ENCODE measurements around the gene MYMK. TPM values are rescaled to one million over a fixed set of nuclear protein-coding genes. Genes with fewer than 3 reads are reported as not detected.

The MYMK gene
- total RNA-seq, 4 donors from 2014 or later, result not detected

DNA sequence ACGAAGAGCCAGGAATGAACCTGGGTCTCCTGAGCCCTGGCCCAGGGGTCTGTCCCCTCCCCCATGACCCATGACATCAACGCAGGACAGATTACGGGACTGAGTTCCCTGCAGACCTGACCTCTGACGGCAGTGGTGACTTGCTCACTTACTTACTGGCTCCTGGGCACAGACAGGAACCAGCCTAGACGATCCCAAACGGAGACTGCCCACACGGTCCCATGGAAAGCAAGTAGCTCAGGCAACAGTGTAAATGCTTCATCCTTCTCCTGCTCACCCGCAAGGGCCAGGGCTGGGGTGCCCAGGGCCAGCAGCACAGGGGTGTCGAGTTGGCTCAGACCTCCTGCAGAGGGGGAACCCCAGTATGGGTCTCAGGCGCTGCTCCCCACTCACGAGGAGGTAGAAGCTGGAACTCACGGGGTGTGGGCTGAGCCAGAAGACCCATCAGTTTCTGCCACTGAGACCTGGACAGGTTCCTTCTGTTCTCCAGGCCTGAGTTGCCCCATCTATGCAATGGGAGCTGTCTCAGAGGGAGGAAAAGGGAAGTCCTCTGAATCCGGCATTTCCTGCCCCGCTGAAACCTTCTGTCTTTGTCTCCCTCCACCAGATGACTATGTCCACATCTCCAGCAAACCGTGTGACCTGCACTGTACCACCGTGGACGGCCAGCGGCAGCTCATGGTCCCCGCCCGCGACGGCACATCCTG, 15.4 kb upstream of the MYMK start:
- TF ChIP-seq POLR2A (IDR thresholded peaks at IDR 0.05), result no peak
- TF ChIP-seq, protein P1, sequence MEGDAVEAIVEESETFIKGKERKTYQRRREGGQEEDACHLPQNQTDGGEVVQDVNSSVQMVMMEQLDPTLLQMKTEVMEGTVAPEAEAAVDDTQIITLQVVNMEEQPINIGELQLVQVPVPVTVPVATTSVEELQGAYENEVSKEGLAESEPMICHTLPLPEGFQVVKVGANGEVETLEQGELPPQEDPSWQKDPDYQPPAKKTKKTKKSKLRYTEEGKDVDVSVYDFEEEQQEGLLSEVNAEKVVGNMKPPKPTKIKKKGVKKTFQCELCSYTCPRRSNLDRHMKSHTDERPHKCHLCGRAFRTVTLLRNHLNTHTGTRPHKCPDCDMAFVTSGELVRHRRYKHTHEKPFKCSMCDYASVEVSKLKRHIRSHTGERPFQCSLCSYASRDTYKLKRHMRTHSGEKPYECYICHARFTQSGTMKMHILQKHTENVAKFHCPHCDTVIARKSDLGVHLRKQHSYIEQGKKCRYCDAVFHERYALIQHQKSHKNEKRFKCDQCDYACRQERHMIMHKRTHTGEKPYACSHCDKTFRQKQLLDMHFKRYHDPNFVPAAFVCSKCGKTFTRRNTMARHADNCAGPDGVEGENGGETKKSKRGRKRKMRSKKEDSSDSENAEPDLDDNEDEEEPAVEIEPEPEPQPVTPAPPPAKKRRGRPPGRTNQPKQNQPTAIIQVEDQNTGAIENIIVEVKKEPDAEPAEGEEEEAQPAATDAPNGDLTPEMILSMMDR (IDR thresholded peaks at IDR 0.05), result no peak
- intact Hi-C loops (cut with DNase I; ENCODE audit: low total_unique reads), result loop anchor here (10.0 kb wide), 1 partner anchor 185 kb away; no protein-coding TSS in a partner anchor
- no peak for DNase-seq (ENCODE audit: low spot score in 2 of 2)
- WGBS, 2 donors, result 75 to 80% methylated on average over 19 to 22 of the region's 22 CpGs
- no peak overlapping the region for H3K4me3 ChIP-seq (ENCODE audit: low read depth, poor library complexity, severe bottlenecking)

DNA sequence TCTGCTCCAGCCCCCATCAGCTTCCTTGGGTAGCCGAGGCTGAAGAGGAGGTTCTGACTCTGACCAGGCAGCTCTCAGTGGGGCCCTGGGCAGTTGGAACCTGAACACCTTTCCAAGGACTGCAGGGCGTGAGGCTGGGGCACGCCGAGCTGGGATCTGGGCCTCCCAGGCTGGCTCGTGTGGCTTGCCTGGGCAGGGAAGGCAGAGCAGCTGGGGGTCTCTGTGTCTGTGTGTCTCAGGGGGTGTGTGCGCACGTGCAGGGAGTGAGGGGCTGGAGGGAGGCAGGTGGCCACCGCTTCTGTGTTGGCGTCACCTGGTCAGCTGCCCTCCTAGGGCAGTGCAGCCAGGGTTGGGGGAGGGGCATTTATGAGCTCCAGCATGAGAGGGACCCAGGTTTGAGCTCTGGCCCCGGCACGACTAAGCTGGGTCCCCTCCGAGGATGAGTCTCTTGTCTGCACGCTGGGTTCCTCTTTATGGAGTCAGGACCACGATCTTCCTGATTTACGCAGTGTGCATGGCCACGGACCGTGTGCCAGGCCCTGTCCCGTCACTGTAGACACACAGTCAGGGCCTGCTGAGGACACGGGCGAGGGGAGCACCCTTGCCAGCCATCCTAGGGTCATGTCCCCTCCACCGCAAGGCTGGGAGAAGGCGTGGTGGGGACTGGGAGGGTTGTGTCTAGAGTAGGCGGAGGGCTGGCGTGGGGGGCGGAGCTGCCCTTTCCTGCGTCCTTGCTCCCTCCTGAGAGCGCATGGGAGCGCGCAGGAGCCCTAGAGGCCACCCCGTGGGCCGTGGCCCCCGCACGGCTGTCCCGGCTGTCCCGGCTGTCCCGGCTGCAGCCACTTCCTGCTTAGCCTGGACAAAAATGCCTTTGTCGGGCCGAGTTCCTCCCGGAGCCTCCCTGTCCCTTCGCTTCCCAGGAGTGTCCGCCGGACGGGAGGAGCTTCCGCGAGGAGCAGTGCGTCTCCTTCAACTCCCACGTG, 14.4 kb upstream of the MYMK start:
- intact Hi-C loops (cut with DNase I; ENCODE audit: low total_unique reads), result loop anchor here (10.0 kb wide), 1 partner anchor 186 kb away; no protein-coding TSS in a partner anchor
- TF ChIP-seq, protein P1 (IDR thresholded peaks at IDR 0.05), result no peak
- TF ChIP-seq POLR2A (IDR thresholded peaks at IDR 0.05), result no peak
- no peak for DNase-seq (ENCODE audit: low spot score in 2 of 2)
- H3K4me3 ChIP-seq (ENCODE audit: low read depth, poor library complexity, severe bottlenecking), result no peak overlapping the region
- WGBS, 2 donors, result 51 to 59% methylated on average over 33 to 40 of the region's 47 CpGs

DNA sequence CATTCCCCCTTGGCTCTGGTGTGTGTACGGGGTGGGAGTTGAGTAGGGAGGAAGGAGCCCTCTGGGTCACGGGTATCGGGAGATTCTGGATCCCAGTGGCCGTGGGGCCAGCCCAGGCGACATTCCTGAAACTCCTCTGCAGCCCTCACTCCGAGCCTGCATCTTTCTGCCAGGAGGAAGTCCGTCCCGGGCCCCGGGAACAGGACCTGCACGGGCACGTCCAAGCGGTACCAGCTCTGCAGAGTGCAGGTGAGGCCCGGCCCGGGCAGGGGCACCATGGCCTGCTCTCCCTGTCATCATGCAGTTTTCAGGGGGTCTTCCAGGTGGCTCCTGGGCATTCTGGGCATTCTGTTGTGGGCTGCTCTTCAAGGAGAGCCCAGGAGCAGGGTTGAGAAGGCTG, 13.4 kb upstream of the MYMK start:
- TF ChIP-seq, protein P1 (IDR thresholded peaks at IDR 0.05), result no peak
- TF ChIP-seq POLR2A (IDR thresholded peaks at IDR 0.05), result no peak
- no peak for DNase-seq (ENCODE audit: low spot score in 2 of 2)
- 51 to 67% methylated on average over 12 to 14 of the region's 14 CpGs for WGBS, 2 donors
- intact Hi-C loops (cut with DNase I; ENCODE audit: low total_unique reads), result loop anchor here (10.0 kb wide), 1 partner anchor 187 kb away; no protein-coding TSS in a partner anchor
- no peak overlapping the region for H3K4me3 ChIP-seq (ENCODE audit: low read depth, poor library complexity, severe bottlenecking)

DNA sequence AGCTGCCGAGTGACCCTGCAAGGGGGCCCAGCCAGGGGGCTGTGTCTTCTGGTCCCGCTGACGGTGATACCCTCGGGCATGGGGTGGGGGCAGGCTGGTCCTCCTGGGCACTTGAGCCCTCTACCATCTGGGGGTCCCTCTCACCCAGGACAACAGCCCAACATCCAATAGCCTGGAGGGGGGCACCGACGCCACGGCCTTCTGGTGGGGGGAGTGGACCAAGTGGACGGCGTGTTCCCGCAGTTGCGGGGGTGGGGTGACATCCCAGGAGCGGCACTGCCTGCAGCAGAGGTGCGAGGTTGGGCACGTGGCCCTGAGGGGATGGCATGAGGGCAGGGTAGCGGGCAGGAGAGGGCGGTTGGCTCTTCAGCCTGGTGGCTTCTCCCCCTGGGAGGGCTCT, 12.5 kb upstream of the MYMK start:
- WGBS, 2 donors, result 88 to 92% methylated on average over 13 to 15 of the region's 16 CpGs
- DNase-seq (ENCODE audit: low spot score in 2 of 2), result no peak
- TF ChIP-seq, protein P1 (IDR thresholded peaks at IDR 0.05), result no peak
- TF ChIP-seq POLR2A (IDR thresholded peaks at IDR 0.05), result no peak
- no peak overlapping the region for H3K4me3 ChIP-seq (ENCODE audit: low read depth, poor library complexity, severe bottlenecking)
- intact Hi-C loops (cut with DNase I; ENCODE audit: low total_unique reads), result loop anchor here (10.0 kb wide), 1 partner anchor 188 kb away; no protein-coding TSS in a partner anchor

DNA sequence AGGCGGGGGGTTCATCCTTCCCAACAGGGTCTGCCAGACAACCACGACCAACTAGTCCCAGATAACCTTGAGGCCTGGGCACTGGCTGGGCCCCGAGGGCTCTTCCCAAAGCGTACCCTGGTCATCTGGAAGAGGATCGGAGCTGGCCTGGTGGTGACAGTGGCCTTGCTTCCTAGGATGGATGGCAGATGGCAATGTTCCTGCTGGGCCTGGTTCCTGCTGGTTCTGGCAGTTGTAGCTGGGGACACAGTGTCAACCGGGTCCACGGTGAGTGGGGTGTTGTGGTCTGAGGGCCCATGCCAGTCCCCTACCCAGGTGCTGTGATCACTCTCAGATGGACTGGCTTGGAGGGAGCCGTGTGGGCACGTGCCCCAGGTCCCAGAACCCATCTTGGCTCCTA, 11.8 kb upstream of the MYMK start:
- TF ChIP-seq, protein P1 (IDR thresholded peaks at IDR 0.05), result no peak
- TF ChIP-seq POLR2A (IDR thresholded peaks at IDR 0.05), result no peak
- no peak for DNase-seq (ENCODE audit: low spot score in 2 of 2)
- intact Hi-C loops (cut with DNase I; ENCODE audit: low total_unique reads), result loop anchor here (10.0 kb wide), 1 partner anchor 188 kb away; no protein-coding TSS in a partner anchor
- WGBS, 2 donors, result 89 to 90% methylated on average over 6 to 9 of the region's 9 CpGs
- no peak overlapping the region for H3K4me3 ChIP-seq (ENCODE audit: low read depth, poor library complexity, severe bottlenecking)
